EH (cell line): ENCODE results near the gene LCE4A.
"Not testable (repeated sequence)": the region's sequence is repeated elsewhere in the genome, so short reads cannot be mapped to it uniquely, and the experiment has no call there.

Experiments
- DNase-seq: peaks from one replicate; pipeline ENCODE4 v3.0.0-alpha.2; 2015; ENCODE audit warnings: low read depth

The LCE4A gene

GRCh38 chr1:152707860-152708259 lies at the start of gene LCE4A:
TSS of gene LCE4A (plus strand) at chr1:152708160. CDS start at chr1:152709076, 916 bp downstream.
- DNase-seq: no peak

- DNase-seq: no peak
Measured at GRCh38 chr1:152658649-152659048, 49.3 kb upstream of the LCE4A start.

- DNase-seq: no peak
Measured at GRCh38 chr1:152663098-152663497, 44.9 kb upstream of the LCE4A start, which contains the start of gene LCE2D. TSS of gene LCE2D (plus strand) at chr1:152663380. CDS start at chr1:152664106, 726 bp downstream.

GRCh38 chr1:152666171-152666570 lies 41.8 kb upstream of the LCE4A start:
- DNase-seq: not testable (repeated sequence)

- DNase-seq: no peak
Measured at GRCh38 chr1:152667648-152668047, 40.3 kb upstream of the LCE4A start.

GRCh38 chr1:152673016-152673415 lies 34.9 kb upstream of the LCE4A start:
- no peak for DNase-seq

- DNase-seq: not testable (repeated sequence)
Measured at GRCh38 chr1:152674983-152675382, 33.0 kb upstream of the LCE4A start, which contains the start of gene LCE2C. TSS of gene LCE2C (plus strand) at chr1:152675279. CDS start at chr1:152676016, 737 bp downstream.

- DNase-seq: no peak
Measured at GRCh38 chr1:152679459-152679858, 28.5 kb upstream of the LCE4A start.

- DNase-seq: no peak
Measured at GRCh38 chr1:152681616-152682015, 26.3 kb upstream of the LCE4A start.

GRCh38 chr1:152683846-152684245 lies 24.1 kb upstream of the LCE4A start:
- no peak for DNase-seq

GRCh38 chr1:152685823-152686222 lies 22.1 kb upstream of the LCE4A start, which contains the start of gene LCE2B:
TSS of gene LCE2B (plus strand) at chr1:152686123. CDS start at chr1:152686844, 721 bp downstream.
- DNase-seq: not testable (repeated sequence)

GRCh38 chr1:152697701-152698600 lies 10.0 kb upstream of the LCE4A start, which contains the start of gene LCE2A:
TSS of gene LCE2A (plus strand) at chr1:152698345. CDS start at chr1:152698902, 557 bp downstream.
- peak; percentile 21 for DNase-seq

GRCh38 chr1:152699746-152700145 lies 8.2 kb upstream of the LCE4A start:
- peak; percentile 20 for DNase-seq

GRCh38 chr1:152718238-152718637 lies 10.3 kb downstream of the LCE4A start:
- DNase-seq: no peak

GRCh38 chr1:152725261-152725660 lies 17.3 kb downstream of the LCE4A start:
- DNase-seq: no peak

- no peak for DNase-seq
Measured at GRCh38 chr1:152728986-152729385, 21.0 kb downstream of the LCE4A start.

GRCh38 chr1:152735648-152736047 lies 27.7 kb downstream of the LCE4A start:
- DNase-seq: no peak

GRCh38 chr1:152737997-152738396 lies 30.0 kb downstream of the LCE4A start:
- no peak for DNase-seq

GRCh38 chr1:152739841-152740240 lies 31.9 kb downstream of the LCE4A start:
- DNase-seq: no peak

GRCh38 chr1:152741656-152742055 lies 33.7 kb downstream of the LCE4A start:
- DNase-seq: no peak

- DNase-seq: no peak
Measured at GRCh38 chr1:152743371-152744145, 35.6 kb downstream of the LCE4A start.

GRCh38 chr1:152745289-152745704 lies 37.3 kb downstream of the LCE4A start:
- no peak for DNase-seq
